Neural progenitor cell (in vitro differentiated cells): ENCODE measurements around the gene IL25. TPM values are rescaled to one million over a fixed set of nuclear protein-coding genes. Genes with fewer than 3 reads are reported as not detected.
A peak's percentile ranks its signal among the peaks of the same experiment; 100 is the strongest.
"Not testable (repeated sequence)": the region's sequence is repeated elsewhere in the genome, so short reads cannot be mapped to it uniquely, and the experiment has no call there.

Source experiments
- DNase-seq: peaks from one replicate; pipeline ENCODE4 v3.0.0-alpha.2; 2016; ENCODE audit warnings: low spot score
- H2AFZ ChIP-seq: fragments of 200-600 bp; sonication (generic); replicated peaks from 2 replicates; pipeline ENCODE4 v1.6.1; 2016; ENCODE audit warnings: antibody characterized with exemption
- H3F3A ChIP-seq: fragments of 200-600 bp; sonication (generic); 2 replicates; pipeline ENCODE4 v1.6.1; 2016; ENCODE audit warnings: antibody characterized with exemption, low read depth
- H3K27ac ChIP-seq: fragments of 200-600 bp; sonication (generic); 2 replicates; pipeline ENCODE4 v1.5.1; 2016; ENCODE audit warnings: mild to moderate bottlenecking
- H3K27me3 ChIP-seq: fragments of 200-600 bp; sonication (generic); 2 replicates; pipeline ENCODE4 v1.6.1; 2016; ENCODE audit warnings: mild to moderate bottlenecking, moderate library complexity
- H3K36me3 ChIP-seq: fragments of 200-600 bp; sonication (generic); 2 replicates; pipeline ENCODE4 v1.5.1; 2016
- H3K4me1 ChIP-seq: fragments of 200-600 bp; sonication (generic); 2 replicates; pipeline ENCODE4 v1.6.1; 2016; ENCODE audit warnings: mixed run types
- H3K4me2 ChIP-seq: fragments of 200-600 bp; sonication (generic); 2 replicates; pipeline ENCODE4 v1.6.1; 2016
- H3K4me3 ChIP-seq: fragments of 200-600 bp; sonication (generic); 2 replicates; pipeline ENCODE4 v1.5.1; 2016
- H3K79me2 ChIP-seq: fragments of 200-600 bp; sonication (generic); 2 replicates; pipeline ENCODE4 v1.6.1; 2016; ENCODE audit warnings: low read depth
- H3K9ac ChIP-seq: fragments of 200-600 bp; sonication (generic); 2 replicates; pipeline ENCODE4 v1.6.1; 2016
- H3K9me3 ChIP-seq: fragments of 200-600 bp; sonication (generic); 2 replicates; pipeline ENCODE4 v1.5.1; 2016; ENCODE audit warnings: low read depth
- H4K20me1 ChIP-seq: fragments of 200-600 bp; sonication (generic); 2 replicates; pipeline ENCODE4 v1.6.1; 2016; ENCODE audit warnings: low read depth
- H3K27ac Mint-ChIP-seq: 3 replicates; pipeline ENCODE4 v1.8.0; 2021; ENCODE audit warnings: mixed read lengths
- H3K27me3 Mint-ChIP-seq: 2 replicates; pipeline ENCODE4 v1.8.0; 2022; ENCODE audit warnings: low read depth, mild to moderate bottlenecking, inconsistent platforms, moderate library complexity, mixed read lengths; ENCODE audit not compliant: insufficient read depth
- H3K36me3 Mint-ChIP-seq: 3 replicates; pipeline ENCODE4 v1.8.0; 2021; ENCODE audit warnings: mixed read lengths
- H3K4me1 Mint-ChIP-seq: 3 replicates; pipeline ENCODE4 v1.8.0; 2021; ENCODE audit warnings: mixed read lengths
- H3K4me3 Mint-ChIP-seq: 3 replicates; pipeline ENCODE4 v1.8.0; 2021; ENCODE audit warnings: mild to moderate bottlenecking, moderate library complexity, mixed read lengths
- H3K9me3 Mint-ChIP-seq: 3 replicates; pipeline ENCODE4 v1.8.0; 2020; ENCODE audit warnings: mixed read lengths
- CTCF ChIP-seq: fragments of 200-600 bp; sonication (generic); IDR thresholded peaks from 2 replicates; pipeline ENCODE4 v1.5.1; 2017; ENCODE audit warnings: antibody characterized with exemption, mild to moderate bottlenecking
- EZH2 ChIP-seq: fragments of 200-600 bp; sonication (generic); IDR thresholded peaks from 2 replicates; pipeline ENCODE4 v1.6.1; 2017; ENCODE audit warnings: antibody characterized with exemption, mild to moderate bottlenecking, moderate library complexity
- EZH2phosphoT487 ChIP-seq: fragments of 200-600 bp; sonication (generic); IDR thresholded peaks from 2 replicates; pipeline ENCODE4 v1.6.1; 2017; ENCODE audit warnings: antibody characterized with exemption
- total RNA-seq: library from RNA; depleted of rRNA; stranded (reverse); fragments of >200 nt; gene quantifications from 2 replicates; pipeline ENCODE4 v1.2.3, GENCODE V29; 2015; ENCODE audit warnings: low replicate concordance

The IL25 gene
- total RNA-seq, 1 donor from 2014 or later: not detected

- Histone ChIP-seq H3K79me2 (no peaks in the 10 kb centered on the region), H3K36me3 (no peaks in the 10 kb centered on the region), H3K27me3 (no peaks in the 10 kb centered on the region), H2AFZ (no peak overlapping the region), H3K9ac (no peak overlapping the region), H3K4me3 (no peak overlapping the region), H3K9me3 (no peaks in the 10 kb centered on the region), H3K27ac (no peak overlapping the region), H3F3A (no peaks in the 10 kb centered on the region), H3K4me1 (no peaks in the 10 kb centered on the region), H3K4me2 (no peak overlapping the region), H4K20me1 (no peaks in the 10 kb centered on the region)
- H3K27me3 Mint-ChIP-seq: peaks cover 6% of the 10 kb centered on the region
- H3K27ac Mint-ChIP-seq: peak overlapping the region; percentile 43
- DNase-seq: no peak
- TF ChIP-seq EZH2phosphoT487 (no peak), EZH2 (no peak)
- H3K4me3 Mint-ChIP-seq: peak overlapping the region; percentile 53
- no peaks in the 10 kb centered on the region for H3K36me3 Mint-ChIP-seq
- H3K9me3 Mint-ChIP-seq: no peaks in the 10 kb centered on the region
- peaks cover 13% of the 10 kb centered on the region for H3K4me1 Mint-ChIP-seq
Observed at GRCh38 chr14:23418021-23418420, 45.4 kb downstream of the IL25 start.

- H3K27ac Mint-ChIP-seq, H3K79me2 ChIP-seq, H3K9me3 Mint-ChIP-seq, H3F3A ChIP-seq, H3K4me3 Mint-ChIP-seq, H3K27ac ChIP-seq, H3K27me3 ChIP-seq, H4K20me1 ChIP-seq, DNase-seq, H3K36me3 Mint-ChIP-seq, H3K9ac ChIP-seq, H3K4me3 ChIP-seq, H3K36me3 ChIP-seq, H3K27me3 Mint-ChIP-seq, H2AFZ ChIP-seq, H3K4me1 ChIP-seq, H3K9me3 ChIP-seq, H3K4me2 ChIP-seq: not testable (repeated sequence)
- H3K4me1 Mint-ChIP-seq: peaks cover 13% of the 10 kb centered on the region
Observed at GRCh38 chr14:23419646-23420045, 47.0 kb downstream of the IL25 start.

DNA sequence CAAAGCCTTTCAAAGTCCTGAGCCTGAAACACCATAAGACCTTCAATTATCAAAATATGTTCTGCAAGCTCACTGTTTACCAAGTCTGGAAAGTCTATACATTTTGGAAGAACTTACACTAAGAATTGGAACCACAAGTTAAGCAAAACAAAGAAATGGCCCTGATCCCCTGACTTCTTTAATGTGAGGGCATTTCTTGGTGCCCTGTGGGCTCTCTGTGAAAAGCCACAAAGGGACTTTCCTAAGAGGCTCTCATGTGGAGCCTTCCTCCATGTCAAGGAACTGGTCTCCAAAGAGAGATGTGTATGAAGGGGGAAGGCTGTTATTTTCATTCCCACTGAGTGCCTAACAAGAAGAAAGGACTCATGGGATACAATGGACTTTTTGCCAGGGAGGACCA is 49.0 kb downstream of the IL25 start:
- H3K27ac Mint-ChIP-seq: no peak overlapping the region
- TF ChIP-seq EZH2phosphoT487 (no peak), EZH2 (no peak), CTCF (no peak)
- peaks cover 7% of the 10 kb centered on the region for H3K27me3 Mint-ChIP-seq
- DNase-seq: no peak
- peaks cover 3% of the 10 kb centered on the region for H3K36me3 Mint-ChIP-seq
- Histone ChIP-seq H3K36me3 (no peaks in the 10 kb centered on the region), H3K4me3 (no peak overlapping the region), H3F3A (no peaks in the 10 kb centered on the region), H3K9ac (no peak overlapping the region), H4K20me1 (no peaks in the 10 kb centered on the region), H3K4me2 (no peak overlapping the region), H2AFZ (no peak overlapping the region), H3K9me3 (no peaks in the 10 kb centered on the region), H3K27me3 (no peaks in the 10 kb centered on the region), H3K27ac (no peak overlapping the region), H3K79me2 (no peaks in the 10 kb centered on the region), H3K4me1 (no peaks in the 10 kb centered on the region)
- no peak overlapping the region for H3K4me3 Mint-ChIP-seq
- no peaks in the 10 kb centered on the region for H3K9me3 Mint-ChIP-seq
- H3K4me1 Mint-ChIP-seq: peaks cover 6% of the 10 kb centered on the region

GRCh38 chr14:23423657-23424056 is 51.0 kb downstream of the IL25 start:
- Histone ChIP-seq H3K9me3 (no peaks in the 10 kb centered on the region), H2AFZ (no peak overlapping the region), H3K27ac (no peak overlapping the region), H3F3A (no peaks in the 10 kb centered on the region), H3K79me2 (no peaks in the 10 kb centered on the region), H3K4me3 (no peak overlapping the region), H3K9ac (no peak overlapping the region), H3K36me3 (no peaks in the 10 kb centered on the region), H4K20me1 (no peaks in the 10 kb centered on the region), H3K4me1 (no peaks in the 10 kb centered on the region), H3K27me3 (no peaks in the 10 kb centered on the region), H3K4me2 (no peak overlapping the region)
- Mint-ChIP-seq H3K4me3 (no peak overlapping the region), H3K27me3 (peaks cover 8% of the 10 kb centered on the region), H3K36me3 (peaks cover 3% of the 10 kb centered on the region), H3K9me3 (peaks cover 3% of the 10 kb centered on the region), H3K4me1 (no peaks in the 10 kb centered on the region), H3K27ac (peak overlapping the region; percentile 59)
- DNase-seq: no peak
- TF ChIP-seq EZH2 (no peak), EZH2phosphoT487 (no peak), CTCF (no peak)
